ENCODE results near the gene TMEM135. TPM values are rescaled to one million over a fixed set of nuclear protein-coding genes. Genes with fewer than 3 reads are reported as not detected.

Gene TMEM135
- total RNA-seq, 1 donor from 2014 or later, result 20.6 TPM

GRCh38 chr11:87116185-87116584 lies 78.5 kb downstream of the TMEM135 start:
- Histone ChIP-seq H3K4me1 (ENCODE audit: insufficient read depth, low read length) (no peaks in the 10 kb centered on the region), H2AFZ (ENCODE audit: low read depth, low read length) (no peak overlapping the region), H3K9me3 (ENCODE audit: insufficient read depth, low read depth, low read length) (no peaks in the 10 kb centered on the region), H3K36me3 (ENCODE audit: insufficient read depth, low read length) (no peaks in the 10 kb centered on the region), H4K20me1 (ENCODE audit: insufficient read depth, low read length) (peaks cover 6% of the 10 kb centered on the region), H3K27ac (ENCODE audit: low read depth, low read length) (no peak overlapping the region), H3K9ac (ENCODE audit: low read length) (no peak overlapping the region), H3K4me3 (ENCODE audit: insufficient read depth, low read depth, low read length) (no peak overlapping the region), H3K27me3 (ENCODE audit: insufficient read depth, low read length) (no peaks in the 10 kb centered on the region), H3K4me2 (ENCODE audit: low read length) (no peak overlapping the region), H3K79me2 (ENCODE audit: insufficient read depth, low read length) (no peaks in the 10 kb centered on the region)
- no peak for DNase-seq (ENCODE audit: low read depth)
- TF ChIP-seq, protein P1, sequence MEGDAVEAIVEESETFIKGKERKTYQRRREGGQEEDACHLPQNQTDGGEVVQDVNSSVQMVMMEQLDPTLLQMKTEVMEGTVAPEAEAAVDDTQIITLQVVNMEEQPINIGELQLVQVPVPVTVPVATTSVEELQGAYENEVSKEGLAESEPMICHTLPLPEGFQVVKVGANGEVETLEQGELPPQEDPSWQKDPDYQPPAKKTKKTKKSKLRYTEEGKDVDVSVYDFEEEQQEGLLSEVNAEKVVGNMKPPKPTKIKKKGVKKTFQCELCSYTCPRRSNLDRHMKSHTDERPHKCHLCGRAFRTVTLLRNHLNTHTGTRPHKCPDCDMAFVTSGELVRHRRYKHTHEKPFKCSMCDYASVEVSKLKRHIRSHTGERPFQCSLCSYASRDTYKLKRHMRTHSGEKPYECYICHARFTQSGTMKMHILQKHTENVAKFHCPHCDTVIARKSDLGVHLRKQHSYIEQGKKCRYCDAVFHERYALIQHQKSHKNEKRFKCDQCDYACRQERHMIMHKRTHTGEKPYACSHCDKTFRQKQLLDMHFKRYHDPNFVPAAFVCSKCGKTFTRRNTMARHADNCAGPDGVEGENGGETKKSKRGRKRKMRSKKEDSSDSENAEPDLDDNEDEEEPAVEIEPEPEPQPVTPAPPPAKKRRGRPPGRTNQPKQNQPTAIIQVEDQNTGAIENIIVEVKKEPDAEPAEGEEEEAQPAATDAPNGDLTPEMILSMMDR (IDR thresholded peaks at IDR 0.05; ENCODE audit: insufficient read depth, low read depth, low read length), result no peak
- no peak for TF ChIP-seq EZH2 (IDR thresholded peaks at IDR 0.05; ENCODE audit: insufficient read depth, low read length)
- no peak overlapping the region for H3K27ac Mint-ChIP-seq (ENCODE audit: unreplicated experiment)
- FAIRE-seq, result no peak
- H3K4me1 Mint-ChIP-seq (ENCODE audit: low read depth, unreplicated experiment), result no peaks in the 10 kb centered on the region
- no peaks in the 10 kb centered on the region for H3K27me3 Mint-ChIP-seq (ENCODE audit: low read depth, unreplicated experiment)
- H3K36me3 Mint-ChIP-seq (ENCODE audit: low read depth, unreplicated experiment), result no peaks in the 10 kb centered on the region
- no peaks in the 10 kb centered on the region for H3K9me3 Mint-ChIP-seq (ENCODE audit: unreplicated experiment)
- no peak overlapping the region for H3K4me3 Mint-ChIP-seq (ENCODE audit: unreplicated experiment)

DNA sequence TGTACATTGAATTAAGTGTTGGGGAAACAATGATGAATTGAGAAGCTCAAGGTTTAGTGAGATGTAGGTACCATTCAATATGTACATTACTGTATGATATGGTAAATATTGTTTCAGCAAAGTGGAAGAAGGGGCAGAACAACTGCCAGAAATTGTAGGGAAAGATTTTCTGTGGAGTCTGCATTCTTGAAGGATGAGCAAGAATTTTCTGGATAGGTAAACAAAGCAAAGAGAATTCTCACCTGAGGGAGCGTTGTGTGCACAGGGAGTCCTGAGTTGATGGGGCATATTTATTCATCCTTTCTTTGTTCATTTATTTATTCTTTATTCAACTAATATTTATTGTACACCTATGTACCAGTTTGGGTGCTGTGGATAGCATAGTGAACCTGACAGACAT lies 83.2 kb downstream of the TMEM135 start:
- Mint-ChIP-seq H3K4me1 (ENCODE audit: low read depth, unreplicated experiment) (no peaks in the 10 kb centered on the region), H3K4me3 (ENCODE audit: unreplicated experiment) (no peak overlapping the region), H3K9me3 (ENCODE audit: unreplicated experiment) (no peaks in the 10 kb centered on the region), H3K27me3 (ENCODE audit: low read depth, unreplicated experiment) (no peaks in the 10 kb centered on the region), H3K36me3 (ENCODE audit: low read depth, unreplicated experiment) (no peaks in the 10 kb centered on the region), H3K27ac (ENCODE audit: unreplicated experiment) (no peak overlapping the region)
- peaks cover 14% of the 10 kb centered on the region for H4K20me1 ChIP-seq (ENCODE audit: insufficient read depth, low read length)
- TF ChIP-seq, protein P1 (IDR thresholded peaks at IDR 0.05; ENCODE audit: insufficient read depth, low read depth, low read length), result no peak
- TF ChIP-seq EZH2 (IDR thresholded peaks at IDR 0.05; ENCODE audit: insufficient read depth, low read length), result no peak
- no peak overlapping the region for H3K9ac ChIP-seq (ENCODE audit: low read length)
- H3K27ac ChIP-seq (ENCODE audit: low read depth, low read length), result no peak overlapping the region
- H3K4me2 ChIP-seq (ENCODE audit: low read length), result no peak overlapping the region
- no peak overlapping the region for H2AFZ ChIP-seq (ENCODE audit: low read depth, low read length)
- H3K27me3 ChIP-seq (ENCODE audit: insufficient read depth, low read length), result no peaks in the 10 kb centered on the region
- H3K4me1 ChIP-seq (ENCODE audit: insufficient read depth, low read length), result no peaks in the 10 kb centered on the region
- no peaks in the 10 kb centered on the region for H3K79me2 ChIP-seq (ENCODE audit: insufficient read depth, low read length)
- FAIRE-seq (no peak), DNase-seq (ENCODE audit: low read depth) (no peak)
- H3K9me3 ChIP-seq (ENCODE audit: insufficient read depth, low read depth, low read length), result no peaks in the 10 kb centered on the region
- H3K36me3 ChIP-seq (ENCODE audit: insufficient read depth, low read length), result no peaks in the 10 kb centered on the region
- no peak overlapping the region for H3K4me3 ChIP-seq (ENCODE audit: insufficient read depth, low read depth, low read length)

- FAIRE-seq (no peak), DNase-seq (ENCODE audit: low read depth) (no peak)
- no peaks in the 10 kb centered on the region for H3K79me2 ChIP-seq (ENCODE audit: insufficient read depth, low read length)
- H3K4me2 ChIP-seq (ENCODE audit: low read length), result no peak overlapping the region
- no peak overlapping the region for H3K4me3 ChIP-seq (ENCODE audit: insufficient read depth, low read depth, low read length)
- no peak overlapping the region for H3K27ac Mint-ChIP-seq (ENCODE audit: unreplicated experiment)
- H3K27ac ChIP-seq (ENCODE audit: low read depth, low read length), result no peak overlapping the region
- H2AFZ ChIP-seq (ENCODE audit: low read depth, low read length), result no peak overlapping the region
- no peak overlapping the region for H3K9ac ChIP-seq (ENCODE audit: low read length)
- no peaks in the 10 kb centered on the region for H3K9me3 Mint-ChIP-seq (ENCODE audit: unreplicated experiment)
- H4K20me1 ChIP-seq (ENCODE audit: insufficient read depth, low read length), result peaks cover 15% of the 10 kb centered on the region
- no peaks in the 10 kb centered on the region for H3K9me3 ChIP-seq (ENCODE audit: insufficient read depth, low read depth, low read length)
- TF ChIP-seq, protein P1 (IDR thresholded peaks at IDR 0.05; ENCODE audit: insufficient read depth, low read depth, low read length), result no peak
- TF ChIP-seq EZH2 (IDR thresholded peaks at IDR 0.05; ENCODE audit: insufficient read depth, low read length), result no peak
- H3K4me1 Mint-ChIP-seq (ENCODE audit: low read depth, unreplicated experiment), result no peaks in the 10 kb centered on the region
- no peaks in the 10 kb centered on the region for H3K27me3 ChIP-seq (ENCODE audit: insufficient read depth, low read length)
- no peak overlapping the region for H3K4me3 Mint-ChIP-seq (ENCODE audit: unreplicated experiment)
- no peaks in the 10 kb centered on the region for H3K4me1 ChIP-seq (ENCODE audit: insufficient read depth, low read length)
- H3K36me3 ChIP-seq (ENCODE audit: insufficient read depth, low read length), result no peaks in the 10 kb centered on the region
- H3K27me3 Mint-ChIP-seq (ENCODE audit: low read depth, unreplicated experiment), result no peaks in the 10 kb centered on the region
- no peaks in the 10 kb centered on the region for H3K36me3 Mint-ChIP-seq (ENCODE audit: low read depth, unreplicated experiment)
These were observed 85.1 kb downstream of the TMEM135 start for GRCh38 chr11:87122852-87123251.
